Activated T-helper 1 cell treated with anti-CD3 and anti-CD28 coated beads, Interleukin-12 subunit alpha, Interleukin-12 subunit beta, Interleukin-2, Interleukin-4 antibody, amounts not matched to agents 30 ng/mL and 10 ng/mL and 1 ng/mL, durations not matched to agents 14 hours and 24 hours and 36 hours (primary cell): ENCODE results near the gene KCNV2. TPM values are rescaled to one million over a fixed set of nuclear protein-coding genes. Genes with fewer than 3 reads are reported as not detected.

ENCODE experiments used
- DNase-seq: peaks from one replicate; pipeline ENCODE4 v3.0.0; 2021; ENCODE audit warnings: low spot score
- H3K27ac Mint-ChIP-seq: one replicate; pipeline ENCODE4 v1.8.0; 2021; ENCODE audit warnings: mild to moderate bottlenecking, mixed read lengths
- H3K27me3 Mint-ChIP-seq: one replicate; pipeline ENCODE4 v1.8.0; 2022; ENCODE audit warnings: mild to moderate bottlenecking, moderate library complexity, mixed read lengths; ENCODE audit not compliant: insufficient read depth
- H3K36me3 Mint-ChIP-seq: one replicate; pipeline ENCODE4 v1.8.0; 2021; ENCODE audit warnings: low read depth, mixed read lengths
- H3K4me1 Mint-ChIP-seq: one replicate; pipeline ENCODE4 v1.8.0; 2021; ENCODE audit warnings: low read depth, mixed read lengths
- H3K4me3 Mint-ChIP-seq: one replicate; pipeline ENCODE4 v1.8.0; 2021; ENCODE audit warnings: mild to moderate bottlenecking, moderate library complexity, mixed read lengths
- H3K9me3 Mint-ChIP-seq: one replicate; pipeline ENCODE4 v1.8.0; 2021; ENCODE audit warnings: mixed read lengths
- intact Hi-C: fragments of 100-400 bp; cut with micrococcal nuclease; formaldehyde crosslinking; loops from one replicate; pipeline ENCODE4 v1.15.1; 2024
- total RNA-seq: library from RNA; stranded (reverse); gene quantifications from 2 replicates; pipeline ENCODE4 v1.2.3, GENCODE V29; 2022

The KCNV2 gene
- not detected in 2 replicates for total RNA-seq

DNA sequence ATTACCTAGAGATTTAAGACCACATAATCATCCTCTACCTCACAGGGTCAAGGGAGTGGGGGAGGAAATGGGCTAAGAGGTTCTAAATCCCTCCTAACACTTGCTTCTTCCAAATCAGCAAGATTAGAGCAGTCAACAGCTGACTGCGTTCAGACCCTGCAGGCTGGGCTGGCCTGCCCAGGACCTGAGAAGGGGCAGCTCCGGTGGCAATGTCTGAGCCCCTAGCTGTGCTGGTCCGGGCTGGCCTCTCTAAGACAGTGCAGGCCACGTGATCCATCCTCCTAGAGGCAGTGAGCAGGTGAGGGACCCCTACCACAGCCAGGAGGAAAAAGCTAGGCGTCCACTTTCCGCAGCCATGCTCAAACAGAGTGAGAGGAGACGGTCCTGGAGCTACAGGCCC lies at the start of gene KCNV2:
Gene KCNV2 (plus strand): TSS at position 126 of the 400 bp plus-strand sequence. CDS start 230 bp downstream, at position 356.
- no peak for DNase-seq
- no peak within 1 kb of the TSS for H3K27ac Mint-ChIP-seq
- H3K27me3 Mint-ChIP-seq = peaks cover 2% of the 10 kb centered on the region
- H3K36me3 Mint-ChIP-seq = no peaks in the 10 kb centered on the region
- no peaks in the 10 kb centered on the region for H3K9me3 Mint-ChIP-seq
- H3K4me3 Mint-ChIP-seq = no peak within 1 kb of the TSS
- intact Hi-C loops = no loop called here
- no peaks in the 10 kb centered on the region for H3K4me1 Mint-ChIP-seq

GRCh38 chr9:2673161-2673560 lies 44.1 kb upstream of the KCNV2 start:
- H3K27me3 Mint-ChIP-seq = no peaks in the 10 kb centered on the region
- H3K9me3 Mint-ChIP-seq = no peaks in the 10 kb centered on the region
- H3K4me1 Mint-ChIP-seq = no peaks in the 10 kb centered on the region
- H3K4me3 Mint-ChIP-seq = no peak overlapping the region
- intact Hi-C loops = no loop called here
- no peak overlapping the region for H3K27ac Mint-ChIP-seq
- no peak for DNase-seq
- H3K36me3 Mint-ChIP-seq = no peaks in the 10 kb centered on the region

- Mint-ChIP-seq H3K4me1 (no peaks in the 10 kb centered on the region), H3K4me3 (no peak overlapping the region), H3K9me3 (no peaks in the 10 kb centered on the region), H3K27me3 (peaks cover 2% of the 10 kb centered on the region), H3K27ac (no peak overlapping the region), H3K36me3 (no peaks in the 10 kb centered on the region)
- intact Hi-C loops = no loop called here
- DNase-seq = no peak
Measured at GRCh38 chr9:2674141-2674824, 43.0 kb upstream of the KCNV2 start.

- intact Hi-C loops = no loop called here
- H3K4me1 Mint-ChIP-seq = no peaks in the 10 kb centered on the region
- no peaks in the 10 kb centered on the region for H3K36me3 Mint-ChIP-seq
- DNase-seq = no peak
- H3K27ac Mint-ChIP-seq = no peak overlapping the region
- peaks cover 4% of the 10 kb centered on the region for H3K27me3 Mint-ChIP-seq
- H3K4me3 Mint-ChIP-seq = no peak overlapping the region
- no peaks in the 10 kb centered on the region for H3K9me3 Mint-ChIP-seq
Measured at GRCh38 chr9:2675834-2676233, 41.5 kb upstream of the KCNV2 start.

DNA sequence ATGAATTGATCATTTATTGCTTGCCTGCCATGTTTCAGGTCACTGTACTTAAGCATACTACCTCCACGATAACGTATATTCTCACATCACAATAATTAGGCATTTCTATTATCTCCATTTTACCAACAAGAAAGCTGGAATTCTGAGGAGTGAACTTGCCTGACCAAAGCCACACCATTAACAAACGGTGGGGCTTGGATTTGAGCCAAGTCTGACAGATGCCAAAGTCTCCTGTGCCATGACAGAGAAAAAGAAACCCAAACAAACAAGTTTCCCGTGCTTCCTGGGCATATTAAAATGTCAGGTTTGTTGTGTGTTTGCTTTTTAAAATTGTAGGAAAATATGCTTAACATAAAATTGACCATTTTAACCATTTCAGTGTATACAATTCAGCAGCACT lies 40.8 kb upstream of the KCNV2 start:
- H3K4me3 Mint-ChIP-seq = no peak overlapping the region
- DNase-seq = no peak
- no peak overlapping the region for H3K27ac Mint-ChIP-seq
- H3K9me3 Mint-ChIP-seq = no peaks in the 10 kb centered on the region
- intact Hi-C loops = no loop called here
- H3K36me3 Mint-ChIP-seq = no peaks in the 10 kb centered on the region
- peaks cover 4% of the 10 kb centered on the region for H3K27me3 Mint-ChIP-seq
- no peaks in the 10 kb centered on the region for H3K4me1 Mint-ChIP-seq

- peaks cover 4% of the 10 kb centered on the region for H3K27me3 Mint-ChIP-seq
- H3K4me1 Mint-ChIP-seq = no peaks in the 10 kb centered on the region
- H3K4me3 Mint-ChIP-seq = no peak overlapping the region
- no peak overlapping the region for H3K27ac Mint-ChIP-seq
- intact Hi-C loops = no loop called here
- H3K9me3 Mint-ChIP-seq = no peaks in the 10 kb centered on the region
- no peak for DNase-seq
- no peaks in the 10 kb centered on the region for H3K36me3 Mint-ChIP-seq
Measured at GRCh38 chr9:2677915-2678889, 39.1 kb upstream of the KCNV2 start.

DNA sequence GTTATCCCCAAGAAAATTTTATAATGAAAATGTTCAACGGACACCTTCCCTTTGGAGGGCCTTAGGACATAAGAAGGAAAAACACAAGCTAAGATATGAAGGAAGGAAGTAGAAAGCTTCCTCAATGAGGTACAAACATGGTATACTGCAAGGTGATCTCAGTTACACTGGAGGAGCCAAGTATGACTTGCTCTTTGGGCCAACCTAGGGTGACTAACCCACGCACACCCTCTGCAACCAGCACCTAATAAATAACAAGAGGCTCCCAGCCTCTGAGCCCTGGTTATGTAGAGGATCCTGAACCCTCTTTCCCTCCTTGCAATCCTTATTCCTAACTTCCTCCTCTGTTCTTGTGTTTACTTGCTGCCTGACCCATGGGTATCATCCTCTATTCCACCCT lies 38.3 kb upstream of the KCNV2 start:
- H3K36me3 Mint-ChIP-seq = no peaks in the 10 kb centered on the region
- no peak overlapping the region for H3K27ac Mint-ChIP-seq
- no peak for DNase-seq
- intact Hi-C loops = no loop called here
- H3K9me3 Mint-ChIP-seq = no peaks in the 10 kb centered on the region
- no peak overlapping the region for H3K4me3 Mint-ChIP-seq
- peaks cover 4% of the 10 kb centered on the region for H3K27me3 Mint-ChIP-seq
- H3K4me1 Mint-ChIP-seq = no peaks in the 10 kb centered on the region

- Mint-ChIP-seq H3K4me1 (no peaks in the 10 kb centered on the region), H3K9me3 (no peaks in the 10 kb centered on the region), H3K27me3 (peaks cover 6% of the 10 kb centered on the region), H3K4me3 (no peak overlapping the region), H3K27ac (no peak overlapping the region), H3K36me3 (no peaks in the 10 kb centered on the region)
- DNase-seq = no peak
- intact Hi-C loops = no loop called here
Measured at GRCh38 chr9:2681981-2682380, 35.3 kb upstream of the KCNV2 start.

GRCh38 chr9:2686911-2687310 lies 30.4 kb upstream of the KCNV2 start:
- intact Hi-C loops = no loop called here
- H3K4me3 Mint-ChIP-seq = no peak overlapping the region

DNA sequence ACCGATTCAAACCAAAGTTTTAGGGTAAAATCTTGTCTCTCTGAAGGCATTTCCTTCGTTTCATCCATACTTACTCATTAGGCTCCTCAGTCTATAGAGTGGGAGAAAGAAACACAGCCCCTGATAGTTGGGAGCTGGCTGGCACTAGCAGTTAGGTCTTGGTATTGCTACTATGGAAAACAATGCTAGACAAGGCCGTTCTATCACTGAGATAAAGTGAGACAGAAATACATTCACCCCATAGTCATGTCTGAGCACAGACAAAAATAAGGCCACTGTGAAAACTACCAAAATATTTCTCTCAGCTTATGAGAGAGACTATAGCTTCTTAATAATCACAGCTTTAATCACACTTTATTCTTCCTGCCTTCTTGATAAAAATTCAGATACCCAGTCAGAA lies 28.7 kb upstream of the KCNV2 start:
- no peak for DNase-seq
- no peak overlapping the region for H3K4me3 Mint-ChIP-seq
- H3K27me3 Mint-ChIP-seq = peaks cover 2% of the 10 kb centered on the region
- intact Hi-C loops = no loop called here
- H3K27ac Mint-ChIP-seq = no peak overlapping the region
- H3K9me3 Mint-ChIP-seq = no peaks in the 10 kb centered on the region
- no peaks in the 10 kb centered on the region for H3K36me3 Mint-ChIP-seq
- H3K4me1 Mint-ChIP-seq = no peaks in the 10 kb centered on the region

More at GRCh38 chr9:2686911-2687310, 30.4 kb upstream of the KCNV2 start:
- DNase-seq = no peak
- Mint-ChIP-seq H3K9me3 (no peaks in the 10 kb centered on the region), H3K27me3 (peaks cover 2% of the 10 kb centered on the region), H3K27ac (no peak overlapping the region), H3K4me1 (no peaks in the 10 kb centered on the region), H3K36me3 (no peaks in the 10 kb centered on the region)

- no peaks in the 10 kb centered on the region for H3K36me3 Mint-ChIP-seq
- H3K27ac Mint-ChIP-seq = no peak overlapping the region
- H3K4me1 Mint-ChIP-seq = no peaks in the 10 kb centered on the region
- DNase-seq = no peak
- H3K9me3 Mint-ChIP-seq = no peaks in the 10 kb centered on the region
- H3K4me3 Mint-ChIP-seq = no peak overlapping the region
- intact Hi-C loops = no loop called here
- H3K27me3 Mint-ChIP-seq = no peaks in the 10 kb centered on the region
Measured at GRCh38 chr9:2691212-2691611, 26.1 kb upstream of the KCNV2 start.

DNA sequence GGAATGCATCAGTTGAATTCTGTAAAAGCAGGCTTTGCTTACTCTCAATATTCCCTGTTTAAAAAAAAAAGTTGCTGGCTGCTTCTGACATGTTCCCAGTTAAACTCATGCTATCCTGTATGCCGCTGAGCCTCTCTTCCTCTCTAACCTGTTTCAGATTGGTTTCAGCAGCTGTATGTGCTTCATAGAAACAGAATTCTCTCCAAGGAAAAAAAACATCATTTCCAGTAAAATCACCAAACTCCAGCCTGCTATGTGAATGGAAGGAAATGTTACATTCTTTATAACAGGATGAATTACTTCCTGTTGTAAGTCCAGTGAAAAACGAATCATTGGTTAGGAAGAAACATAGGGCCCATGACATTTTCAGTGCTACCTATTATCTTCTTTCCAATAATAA lies 25.7 kb upstream of the KCNV2 start:
- Mint-ChIP-seq H3K36me3 (no peaks in the 10 kb centered on the region), H3K4me3 (no peak overlapping the region), H3K9me3 (no peaks in the 10 kb centered on the region), H3K27me3 (no peaks in the 10 kb centered on the region), H3K27ac (no peak overlapping the region), H3K4me1 (no peaks in the 10 kb centered on the region)
- no peak for DNase-seq
- intact Hi-C loops = no loop called here

DNA sequence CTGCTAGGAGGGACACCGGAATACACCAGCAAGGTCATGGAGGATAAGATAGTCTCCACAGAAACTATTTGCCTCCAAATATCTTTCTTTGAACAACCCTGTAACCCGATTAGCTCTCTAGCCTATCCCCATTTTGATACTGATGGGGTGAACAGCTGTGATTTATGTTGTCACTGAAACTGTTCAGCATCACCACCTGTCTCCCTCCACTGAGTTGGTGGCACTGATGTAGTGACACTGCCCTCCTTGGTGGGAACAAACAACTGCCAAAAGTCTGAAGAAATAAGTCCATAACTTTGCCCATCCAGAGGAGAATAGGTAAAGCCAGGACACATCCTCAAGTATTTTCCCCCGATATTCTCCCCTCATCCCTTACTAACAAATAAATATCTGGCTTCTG lies 24.3 kb upstream of the KCNV2 start:
- intact Hi-C loops = no loop called here
- H3K4me1 Mint-ChIP-seq = no peaks in the 10 kb centered on the region

More for the DNA sequence above, 24.3 kb upstream of the KCNV2 start:
- Mint-ChIP-seq H3K36me3 (no peaks in the 10 kb centered on the region), H3K27ac (no peak overlapping the region), H3K9me3 (no peaks in the 10 kb centered on the region), H3K4me3 (no peak overlapping the region), H3K27me3 (no peaks in the 10 kb centered on the region)
- no peak for DNase-seq
